Endometrial microvascular endothelial cells (primary cell): ENCODE data around the gene NCKAP5. TPM values are rescaled to one million over a fixed set of nuclear protein-coding genes. Genes with fewer than 3 reads are reported as not detected.
"Not testable (repeated sequence)": the region's sequence is repeated elsewhere in the genome, so short reads cannot be mapped to it uniquely, and the experiment has no call there.

Experiments
- in situ Hi-C: cut with HindIII; loops from 2 replicates; pipeline ENCODE4 v1.10.0; 2017; ENCODE audit warnings: low sequenced_read_pairs, low pct_unique_long_range_greater_than_20kb; ENCODE audit errors: inconsistent ontology term
- total RNA-seq: library from RNA; depleted of rRNA; stranded (reverse); fragments of >200 nt; gene quantifications from one replicate; pipeline ENCODE4 v1.2.3, GENCODE V29; 2015; ENCODE audit errors: inconsistent ontology term

NCKAP5 gene
- total RNA-seq, 1 donor from 2014 or later, result 0.84 TPM

- in situ Hi-C loops, result no loop called here
These were observed 84.2 kb downstream of the NCKAP5 start for GRCh38 chr2:133484106-133484505.

DNA sequence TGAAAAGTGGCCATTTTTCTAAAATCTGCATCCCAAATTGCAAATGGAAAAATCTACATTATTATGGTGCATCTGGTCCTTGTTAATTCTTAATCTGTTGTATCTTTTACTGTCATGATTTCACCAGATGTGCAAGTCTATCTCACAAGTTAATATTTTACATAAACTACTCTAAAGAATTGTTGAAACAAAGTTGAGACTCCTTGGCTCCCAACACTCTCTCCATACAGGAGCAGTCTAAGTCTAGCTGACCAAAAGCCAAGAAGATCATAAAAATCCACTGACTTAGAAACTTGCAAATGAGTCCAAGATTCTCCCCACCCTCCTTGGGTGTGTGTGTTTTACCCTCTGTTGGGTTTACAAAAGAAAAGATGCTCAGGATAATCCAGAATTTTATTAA is 85.1 kb downstream of the NCKAP5 start:
- in situ Hi-C loops, result no loop called here

DNA sequence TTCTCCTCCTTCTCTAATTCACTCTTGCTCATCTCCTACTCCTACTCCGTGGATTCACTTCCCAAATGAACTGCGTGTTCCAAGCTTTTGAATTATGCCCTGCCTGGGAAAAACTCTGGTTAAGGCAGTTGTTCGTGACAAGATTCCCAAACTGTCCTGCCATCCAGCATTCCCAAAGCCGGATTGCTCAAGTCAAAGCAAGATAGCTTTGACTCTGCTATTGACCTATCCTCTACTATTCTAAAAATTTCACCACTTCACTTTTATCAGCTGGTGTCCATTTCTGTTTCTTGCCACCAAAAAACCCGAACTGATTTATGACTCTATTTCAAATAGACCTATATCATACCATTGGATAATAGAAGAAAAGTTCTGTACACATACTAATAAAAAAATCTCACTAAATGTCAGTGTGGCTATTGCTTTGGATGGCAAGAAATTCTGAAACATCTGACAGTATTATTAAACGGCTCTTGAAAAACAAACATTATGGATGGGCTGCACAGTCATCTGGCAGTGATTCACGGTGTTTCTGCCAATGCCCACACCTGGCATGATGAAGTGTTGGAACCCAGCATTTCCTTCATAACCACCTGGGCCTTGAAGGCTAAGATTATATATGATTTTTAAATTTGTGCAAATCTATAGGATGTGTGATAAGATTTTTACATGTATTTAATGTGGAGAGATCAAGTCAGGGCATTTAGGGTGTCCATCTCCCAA is 87.4 kb downstream of the NCKAP5 start:
- in situ Hi-C loops, result no loop called here

DNA sequence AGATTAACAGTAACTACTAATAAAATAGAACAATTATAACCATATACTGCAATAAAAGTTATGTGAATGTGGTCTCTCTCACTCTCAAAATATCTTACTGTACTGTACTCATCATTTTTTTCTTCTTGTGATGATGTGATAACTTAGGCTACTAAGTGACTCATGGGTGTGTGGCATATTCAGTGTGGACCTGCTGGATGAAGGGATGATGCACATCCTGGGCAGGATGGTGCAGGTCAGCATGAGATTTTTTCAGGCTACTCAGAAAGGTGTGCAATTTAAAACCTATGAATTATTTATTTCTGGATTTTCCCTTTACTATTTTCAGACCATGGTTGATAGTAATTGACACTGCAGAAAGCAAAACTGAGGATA is 90.7 kb downstream of the NCKAP5 start:
- in situ Hi-C loops, result no loop called here

- in situ Hi-C loops, result no loop called here
These were observed 91.2 kb downstream of the NCKAP5 start for GRCh38 chr2:133476931-133477615.

DNA sequence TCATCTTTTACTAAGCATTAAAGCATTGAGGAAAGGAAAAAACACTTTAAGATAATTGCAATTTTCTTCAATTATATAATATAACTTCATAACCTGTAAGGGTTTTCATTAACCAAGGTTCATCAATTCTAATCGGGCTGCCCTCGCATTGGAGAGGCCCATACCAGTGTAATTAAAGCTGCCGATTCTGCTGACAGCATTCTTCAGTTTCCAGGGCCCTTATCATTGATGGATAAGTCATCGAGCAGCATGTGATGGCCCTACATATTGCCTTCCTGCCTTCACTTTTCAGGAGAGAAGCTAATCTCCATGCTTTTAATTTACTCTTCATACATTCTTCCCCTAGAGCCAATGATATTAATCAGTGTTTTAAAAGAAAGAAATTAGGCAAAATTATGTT is 92.0 kb downstream of the NCKAP5 start:
- in situ Hi-C loops, result no loop called here

- in situ Hi-C loops, result no loop called here
These were observed 92.7 kb downstream of the NCKAP5 start for GRCh38 chr2:133475610-133476009.

DNA sequence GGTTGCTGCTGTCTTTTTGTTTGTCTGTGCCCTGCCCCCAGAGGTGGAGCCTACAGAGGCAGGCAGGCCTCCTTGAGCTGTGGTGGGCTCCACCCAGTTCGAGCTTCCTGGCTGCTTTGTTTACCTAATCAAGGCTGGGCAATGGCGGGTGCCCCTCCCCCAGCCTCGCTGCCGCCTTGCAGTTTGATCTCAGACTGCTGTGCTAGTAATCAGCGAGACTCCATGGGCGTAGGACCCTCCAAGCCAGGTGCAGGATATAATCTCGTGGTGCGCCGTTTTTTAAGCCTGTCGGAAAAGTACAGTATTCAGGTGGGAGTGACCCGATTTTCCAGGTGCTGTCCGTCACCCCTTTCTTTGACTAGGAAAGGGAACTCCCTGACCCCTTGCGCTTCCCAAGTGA is 97.8 kb downstream of the NCKAP5 start:
- in situ Hi-C loops, result not testable (repeated sequence)

GRCh38 chr2:133462811-133463210 is 105.5 kb downstream of the NCKAP5 start:
- in situ Hi-C loops, result no loop called here

DNA sequence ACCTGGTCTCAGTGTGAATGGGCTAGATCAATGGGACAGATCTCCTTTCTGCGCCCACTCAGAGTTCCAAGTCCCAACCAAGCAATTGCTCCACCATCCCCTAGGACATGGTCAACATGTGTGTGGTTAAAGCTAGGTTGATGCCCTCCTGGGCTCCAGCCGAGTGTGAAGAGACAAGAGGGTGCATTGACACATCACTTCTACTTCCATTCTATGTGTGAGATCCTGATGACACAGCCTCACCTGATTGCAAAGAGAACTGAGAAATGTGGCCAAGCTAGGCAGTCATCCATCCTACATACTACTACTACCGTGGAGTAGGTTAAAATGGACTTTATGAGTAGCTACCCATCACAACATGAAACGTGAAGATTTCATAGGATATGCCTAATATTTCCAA is 106.8 kb downstream of the NCKAP5 start:
- in situ Hi-C loops, result no loop called here

DNA sequence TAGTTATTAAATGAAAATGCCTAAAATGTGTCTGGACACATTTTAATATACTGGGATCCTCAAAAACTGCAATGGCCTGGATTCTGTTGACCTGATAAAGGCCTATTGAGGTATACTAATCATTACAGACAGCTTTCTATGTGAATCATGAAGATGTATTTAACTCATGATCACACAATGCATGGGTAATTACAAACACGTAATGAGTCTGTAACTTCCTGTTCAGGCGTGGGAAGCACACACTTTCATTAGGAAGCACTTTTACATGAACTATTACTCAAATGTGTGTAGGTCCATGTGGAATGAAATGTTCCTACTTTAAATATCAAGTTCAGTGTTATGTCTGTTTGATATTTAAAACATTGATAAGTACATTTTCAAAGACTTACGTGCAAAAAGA is 108.7 kb downstream of the NCKAP5 start:
- in situ Hi-C loops, result no loop called here

DNA sequence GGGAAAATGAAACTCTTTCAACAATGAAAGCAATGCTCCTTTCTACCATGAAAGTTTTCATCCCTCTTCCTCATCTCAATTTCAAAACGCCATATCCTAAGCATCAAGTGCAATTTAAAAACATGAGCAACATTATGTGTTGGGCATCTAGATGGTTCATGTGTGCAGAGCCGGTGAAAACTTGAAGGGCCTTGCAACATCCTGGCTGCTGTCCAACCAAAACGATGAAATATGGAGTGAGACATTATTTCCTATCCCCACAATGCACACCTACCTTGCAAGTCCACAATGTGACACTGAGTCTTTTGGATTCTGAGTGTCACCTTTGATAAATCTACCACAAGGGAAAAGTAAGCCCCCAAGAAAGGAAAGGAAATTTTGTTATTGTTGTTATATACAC is 110.0 kb downstream of the NCKAP5 start:
- in situ Hi-C loops, result no loop called here

GRCh38 chr2:133457861-133458260 is 110.4 kb downstream of the NCKAP5 start:
- in situ Hi-C loops, result no loop called here

DNA sequence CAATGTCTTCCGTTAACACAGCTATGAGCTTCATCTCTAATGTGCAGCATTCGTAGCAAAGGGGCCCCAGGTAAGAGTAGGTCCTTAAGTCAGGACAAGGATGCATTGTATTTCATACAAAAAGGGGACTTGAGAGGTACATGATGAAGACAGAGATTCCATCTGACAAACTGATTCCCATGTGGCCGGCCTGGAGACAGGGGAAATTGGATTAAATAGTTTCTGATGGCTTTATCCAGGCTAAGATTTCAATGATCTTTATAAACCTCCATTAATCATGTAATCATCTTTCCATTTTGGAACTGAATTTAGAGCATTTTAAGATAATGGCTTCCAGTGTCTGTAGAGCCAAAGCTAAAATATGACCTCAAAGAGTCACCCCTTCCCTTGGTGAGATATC is 111.3 kb downstream of the NCKAP5 start:
- in situ Hi-C loops, result no loop called here

DNA sequence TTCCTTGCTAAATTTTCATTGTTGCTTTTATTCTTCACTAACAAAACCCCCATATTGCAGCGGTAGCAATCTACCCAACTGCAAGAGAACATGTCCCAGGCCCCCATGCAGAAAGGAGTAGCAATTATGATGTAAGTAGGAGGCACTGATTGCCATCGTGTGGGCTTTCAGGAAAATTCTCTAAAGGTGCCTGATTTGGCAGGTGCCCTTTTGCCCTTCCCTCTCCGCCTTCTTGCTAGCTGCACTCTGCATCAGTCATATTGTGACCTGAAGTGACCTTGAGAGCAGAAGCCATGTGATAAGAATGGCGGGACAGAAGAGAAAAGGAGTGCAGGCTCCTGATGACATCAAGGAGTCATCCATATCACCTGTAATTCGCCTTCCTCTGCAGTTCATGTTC is 112.1 kb downstream of the NCKAP5 start:
- in situ Hi-C loops, result no loop called here

DNA sequence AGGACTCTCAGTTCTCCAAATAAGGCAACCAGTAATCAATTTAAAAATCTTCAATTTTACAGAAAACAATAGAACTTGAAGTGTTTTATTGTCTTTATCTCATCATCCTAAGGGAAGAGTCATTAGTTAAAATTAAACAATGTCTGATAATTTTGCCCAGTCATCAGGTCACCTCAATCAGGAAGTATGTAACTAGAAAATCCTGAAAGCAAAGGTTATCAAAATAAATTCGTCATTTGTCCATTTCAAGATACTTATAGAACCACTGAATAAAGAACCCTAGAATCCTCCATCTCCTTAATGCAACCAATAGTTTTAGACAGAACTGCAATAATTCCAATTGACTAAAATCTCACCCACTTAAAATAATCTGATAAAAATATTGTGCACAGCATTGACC is 115.2 kb downstream of the NCKAP5 start:
- in situ Hi-C loops, result no loop called here

DNA sequence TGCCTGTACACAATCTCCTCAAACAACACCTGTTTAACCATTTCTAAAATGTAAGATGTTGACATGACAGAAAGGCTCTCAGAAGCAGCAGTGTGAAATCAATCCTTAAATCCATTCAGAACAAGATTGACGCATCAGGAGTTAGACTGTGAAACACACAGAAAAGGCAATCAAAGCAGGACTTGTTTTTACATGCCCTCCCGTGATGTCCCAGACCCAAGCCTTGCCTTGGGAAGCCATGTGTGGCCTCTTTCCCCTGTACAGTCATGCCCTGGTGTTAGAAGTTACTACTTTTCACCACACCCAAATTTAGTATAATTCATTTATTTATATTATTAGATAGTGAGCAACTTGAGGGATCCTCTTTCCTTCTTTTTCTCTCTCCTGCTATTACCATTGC is 115.7 kb downstream of the NCKAP5 start:
- in situ Hi-C loops, result no loop called here

DNA sequence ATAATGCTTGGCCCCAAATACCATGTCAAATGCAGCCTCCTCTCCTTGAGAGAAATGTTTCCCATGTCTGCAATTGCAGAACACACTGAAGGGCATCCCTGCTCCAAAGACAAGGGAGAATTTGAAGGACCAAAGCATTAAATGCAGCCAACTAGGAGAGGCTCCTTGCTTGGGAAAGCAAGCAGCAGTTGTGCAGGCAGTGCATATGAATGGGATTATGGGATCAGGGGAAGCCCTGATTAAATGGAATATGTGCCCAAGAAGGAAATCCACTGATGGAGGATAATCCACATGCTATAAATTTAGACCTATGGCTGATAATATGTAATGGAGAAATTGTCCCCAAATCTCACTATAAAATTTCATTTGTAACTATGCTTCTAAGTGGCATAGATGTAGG is 116.1 kb downstream of the NCKAP5 start:
- in situ Hi-C loops, result no loop called here

DNA sequence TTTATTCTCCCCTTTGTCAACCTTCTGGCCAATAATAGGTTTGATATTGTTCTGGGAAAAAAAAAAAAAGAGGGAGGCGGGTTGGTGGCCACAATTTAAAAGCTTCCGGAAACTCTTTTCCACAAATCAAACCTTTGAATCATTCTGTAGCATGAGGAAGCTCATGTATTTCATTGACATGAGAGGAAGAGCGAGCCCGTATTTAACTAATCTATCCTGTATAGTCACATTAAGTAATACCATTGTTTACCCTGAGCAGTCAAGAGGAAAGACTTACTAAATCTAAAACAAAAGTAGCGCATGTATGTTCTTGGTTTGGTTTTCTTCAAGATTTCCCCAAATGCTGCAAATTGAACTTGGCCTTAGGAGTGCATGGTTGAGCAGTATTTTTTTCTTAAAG is 120.1 kb downstream of the NCKAP5 start:
- in situ Hi-C loops, result no loop called here

- in situ Hi-C loops, result no loop called here
These were observed 121.0 kb downstream of the NCKAP5 start for GRCh38 chr2:133447303-133447702.

GRCh38 chr2:133444465-133444864 is 123.8 kb downstream of the NCKAP5 start:
- in situ Hi-C loops, result no loop called here
